A673 (cell line): ENCODE results near the gene TK2.

ENCODE experiments used
- EZH2 ChIP-seq: fragments of 200-600 bp; sonication (generic); IDR thresholded peaks from 2 replicates; pipeline ENCODE4 v1.6.1; 2017; ENCODE audit warnings: borderline replicate concordance, low read depth, mild to moderate bottlenecking, mixed read lengths, antibody characterized with exemption, low read length; ENCODE audit not compliant: poor library complexity, severe bottlenecking
- TF ChIP-seq, protein P1 (sequence below): fragments of 300-800, 200-600 bp; sonication (generic); conservative IDR thresholded peaks from 2 replicates; pipeline ENCODE4 v1.5.1; 2017; ENCODE audit warnings: low read depth, mild to moderate bottlenecking, antibody characterized with exemption, low read length, moderate library complexity, mixed read lengths

DNA sequence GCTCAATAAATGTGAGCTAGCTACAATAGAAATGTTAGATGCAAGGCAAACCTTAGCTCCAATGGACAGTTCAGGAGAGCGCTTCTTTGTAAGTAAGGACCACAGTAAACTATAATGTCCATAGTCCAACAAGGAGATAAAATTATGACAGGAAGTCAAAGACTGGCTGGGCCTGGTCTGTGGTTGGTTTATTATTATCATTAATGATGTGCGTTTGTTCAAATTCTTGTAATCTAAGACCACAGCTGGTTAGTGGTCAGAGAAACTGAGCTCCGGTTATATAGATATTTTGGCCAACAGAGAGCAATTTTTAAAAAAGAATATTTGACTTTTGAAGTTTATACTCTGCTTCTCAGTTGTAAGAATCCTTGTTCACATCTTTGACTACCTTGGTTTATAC, 24.6 kb upstream of the TK2 start:
- TF ChIP-seq, protein P1, sequence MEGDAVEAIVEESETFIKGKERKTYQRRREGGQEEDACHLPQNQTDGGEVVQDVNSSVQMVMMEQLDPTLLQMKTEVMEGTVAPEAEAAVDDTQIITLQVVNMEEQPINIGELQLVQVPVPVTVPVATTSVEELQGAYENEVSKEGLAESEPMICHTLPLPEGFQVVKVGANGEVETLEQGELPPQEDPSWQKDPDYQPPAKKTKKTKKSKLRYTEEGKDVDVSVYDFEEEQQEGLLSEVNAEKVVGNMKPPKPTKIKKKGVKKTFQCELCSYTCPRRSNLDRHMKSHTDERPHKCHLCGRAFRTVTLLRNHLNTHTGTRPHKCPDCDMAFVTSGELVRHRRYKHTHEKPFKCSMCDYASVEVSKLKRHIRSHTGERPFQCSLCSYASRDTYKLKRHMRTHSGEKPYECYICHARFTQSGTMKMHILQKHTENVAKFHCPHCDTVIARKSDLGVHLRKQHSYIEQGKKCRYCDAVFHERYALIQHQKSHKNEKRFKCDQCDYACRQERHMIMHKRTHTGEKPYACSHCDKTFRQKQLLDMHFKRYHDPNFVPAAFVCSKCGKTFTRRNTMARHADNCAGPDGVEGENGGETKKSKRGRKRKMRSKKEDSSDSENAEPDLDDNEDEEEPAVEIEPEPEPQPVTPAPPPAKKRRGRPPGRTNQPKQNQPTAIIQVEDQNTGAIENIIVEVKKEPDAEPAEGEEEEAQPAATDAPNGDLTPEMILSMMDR, result no peak
- TF ChIP-seq EZH2, result no peak
